GM13976 (cell line): Measurements from ENCODE around the gene CDHR4.

ENCODE experiments used
- DNase-seq: peaks from one replicate; pipeline ENCODE4 v3.0.0; 2012; ENCODE audit warnings: low spot score
- CTCF ChIP-seq: IDR thresholded peaks from 2 replicates; pipeline ENCODE4 v1.5.1; 2012; ENCODE audit warnings: borderline replicate concordance, mild to moderate bottlenecking; ENCODE audit not compliant: insufficient read depth; ENCODE audit errors: extremely low read depth, missing control alignments, control extremely low read depth
- in situ Hi-C: fragments of 300-500 bp; cut with MboI; formaldehyde crosslinking; loops from one replicate; pipeline ENCODE4 v1.12.0; 2022; ENCODE audit warnings: low sequenced_read_pairs, mixed read lengths, inconsistent platforms; ENCODE audit not compliant: unreplicated experiment

The CDHR4 gene

GRCh38 chr3:49803465-49804140 is 3.9 kb upstream of the CDHR4 start:
- DNase-seq: peak; percentile 58
- in situ Hi-C loops: no loop called here
- no peak for TF ChIP-seq CTCF

- in situ Hi-C loops: no loop called here
- peak; percentile 96 for TF ChIP-seq CTCF
- DNase-seq: peak; percentile 93
Observed at GRCh38 chr3:49802719-49803464, 3.2 kb upstream of the CDHR4 start, which contains the start of gene INKA1. Gene INKA1 (plus strand): TSS chr3:49803261. CDS start chr3:49803393, 132 bp downstream.

- no peak for TF ChIP-seq CTCF
- in situ Hi-C loops: no loop called here
Observed at GRCh38 chr3:49801160-49801559, 1.5 kb upstream of the CDHR4 start.

GRCh38 chr3:49799105-49799504 is 568 bp downstream of the CDHR4 start:
- TF ChIP-seq CTCF: no peak
- DNase-seq: no peak
- in situ Hi-C loops: no loop called here

More at GRCh38 chr3:49801160-49801559, 1.5 kb upstream of the CDHR4 start:
- DNase-seq: no peak

- DNase-seq: no peak
- in situ Hi-C loops: no loop called here
- TF ChIP-seq CTCF: no peak
Observed at GRCh38 chr3:49794926-49795905, 4.5 kb downstream of the CDHR4 start.

- TF ChIP-seq CTCF: no peak
- DNase-seq: no peak
- in situ Hi-C loops: no loop called here
Observed at GRCh38 chr3:49794431-49794830, 5.2 kb downstream of the CDHR4 start.
